K562 (cell line): ENCODE measurements around the gene COMMD2. TPM values are rescaled to one million over a fixed set of nuclear protein-coding genes. Genes with fewer than 3 reads are reported as not detected.

ENCODE experiments used
- ATAC-seq: fragments of 200-7000 bp; cut with Tn5 transposase; 3 replicates; pipeline ENCODE4 v1.9.1; 2020; ENCODE audit warnings: moderate library complexity
- BruUV-seq: library from RNA; stranded (reverse); fragments of 400-500 nt; replicated peaks from 2 replicates; lab custom pipeline; 2021; lab: Mats Ljungman, UMichigan
- CTCF ChIA-PET: fragments of 300-600 bp; formaldehyde crosslinking; extraction: SDS; loops from one replicate; lab custom pipeline; 2021; ENCODE audit warnings: low intra/inter-chr PET ratio; lab: Yijun Ruan, JAX
- POLR2A ChIA-PET: fragments of 300-600, 350-650 bp; sonication (Branson Sonifier 250); formaldehyde crosslinking; extraction: SDS; loops from one replicate; lab custom pipeline; 2021; ENCODE audit warnings: antibody characterized with exemption, inconsistent platforms; lab: Yijun Ruan, JAX
- DNase-seq, 4 experiments: peaks; one replicate each; pipeline versions ENCODE4 v3.0.0 to v3.0.0-alpha.2; 2011 to 2018; ENCODE audit warnings: low spot score in 3 of 4, mixed read lengths in 3 of 4; ENCODE audit errors: extremely low read depth in 1 of 4
- FAIRE-seq: peaks from 2 replicates; lab custom pipeline; 2011; peaks lifted over from hg19 to GRCh38; lab: Jason Lieb, UNC
- H2AFZ ChIP-seq: 2 replicates; pipeline ENCODE4 v1.6.0; 2011; ENCODE audit warnings: low read depth, low read length, control low read depth, inconsistent platforms
- H3K27ac ChIP-seq: fragments of 200-600 bp; 3 replicates; pipeline ENCODE4 v1.8.0; 2011; ENCODE audit warnings: low read depth, mild to moderate bottlenecking, control low read depth, inconsistent platforms, low read length, moderate library complexity, mixed read lengths; ENCODE audit errors: extremely low read depth
- H3K27me3 ChIP-seq, 2 experiments: fragments of 300-600 bp in 1 of 2; 2 replicates in 1 of 2; 3 replicates in 1 of 2; pipeline versions ENCODE4 v1.6.0 to v1.8.0; 2011; ENCODE audit warnings: inconsistent platforms in 2 of 2, low read length in 2 of 2, mild to moderate bottlenecking in 1 of 2, mixed read lengths in 1 of 2, moderate library complexity in 1 of 2; ENCODE audit not compliant: control insufficient read depth in 2 of 2, insufficient read depth in 2 of 2
- H3K36me3 ChIP-seq: fragments of 300-600 bp; 3 replicates; pipeline ENCODE4 v1.8.0; 2011; ENCODE audit warnings: mild to moderate bottlenecking, low read length, inconsistent platforms; ENCODE audit not compliant: control insufficient read depth, insufficient read depth
- H3K4me1 ChIP-seq, 2 experiments: fragments of 200-600 bp in 1 of 2; replicated peaks in 1 of 2; 2 replicates in 1 of 2; 3 replicates in 1 of 2; pipeline versions ENCODE4 v1.5.1 to v1.8.0; 2011; ENCODE audit warnings: inconsistent platforms in 2 of 2, low read length in 2 of 2, mild to moderate bottlenecking in 1 of 2, mixed read lengths in 1 of 2, moderate library complexity in 1 of 2; ENCODE audit not compliant: control insufficient read depth in 2 of 2, insufficient read depth in 2 of 2
- H3K4me2 ChIP-seq: 2 replicates; pipeline ENCODE4 v1.6.1; 2011; ENCODE audit warnings: low read length, control low read depth, inconsistent platforms, mixed read lengths; ENCODE audit not compliant: insufficient read depth
- H3K4me3 ChIP-seq: fragments of 200-600 bp; sonication (generic), shearing (Covaris generic); 2 replicates; pipeline ENCODE4 v1.5.1; 2016; ENCODE audit warnings: control low read depth, inconsistent platforms
- H3K79me2 ChIP-seq: fragments of 200-600 bp; 3 replicates; pipeline ENCODE4 v1.8.0; 2011; ENCODE audit warnings: low read length, inconsistent platforms; ENCODE audit not compliant: control insufficient read depth, insufficient read depth
- H3K9ac ChIP-seq, 2 experiments: 2 replicates each; pipeline versions ENCODE4 v1.6.0 to v1.6.1; 2011; ENCODE audit warnings: low read depth in 2 of 2, low read length in 2 of 2, control low read depth in 1 of 2, inconsistent platforms in 1 of 2, mild to moderate bottlenecking in 1 of 2, mixed read lengths in 1 of 2; ENCODE audit not compliant: insufficient read depth in 1 of 2
- H3K9me1 ChIP-seq: one replicate; pipeline ENCODE4 v1.6.0; 2011; ENCODE audit warnings: inconsistent platforms, mild to moderate bottlenecking, low read length, moderate library complexity; ENCODE audit not compliant: control insufficient read depth, insufficient read depth
- H3K9me3 ChIP-seq: replicated peaks from 2 replicates; pipeline ENCODE4 v1.5.1; 2011; ENCODE audit warnings: low read depth, low read length, inconsistent platforms; ENCODE audit not compliant: control insufficient read depth, insufficient read depth
- H4K20me1 ChIP-seq: replicated peaks from 2 replicates; pipeline ENCODE4 v1.6.1; 2011; ENCODE audit warnings: low read length, inconsistent platforms, mixed read lengths; ENCODE audit not compliant: control insufficient read depth, insufficient read depth
- BRD4 ChIP-seq: fragments of 200-600 bp; sonication (generic); IDR thresholded peaks from 2 replicates; pipeline ENCODE4 v1.6.1; 2017; ENCODE audit warnings: inconsistent platforms
- CBX1 ChIP-seq: sonication (generic); IDR thresholded peaks from 2 replicates; pipeline ENCODE4 v1.6.1; 2016; ENCODE audit warnings: antibody characterized with exemption, low read depth, mild to moderate bottlenecking
- DMBX1 ChIP-seq: fragments of 250-450 bp; sonication (Bioruptor Pico); IDR thresholded peaks from 2 replicates; pipeline ENCODE4 v1.8.0; 2022; ENCODE audit warnings: inconsistent platforms, mild to moderate bottlenecking, moderate library complexity, borderline replicate concordance
- GATAD2B ChIP-seq: fragments of 450-650 bp; IDR thresholded peaks from 2 replicates; pipeline ENCODE4 v1.6.1; 2017; ENCODE audit warnings: mild to moderate bottlenecking, borderline replicate concordance
- LCOR ChIP-seq: sonication (generic); formaldehyde crosslinking; IDR thresholded peaks from 2 replicates; pipeline ENCODE4 v1.8.0; 2022; ENCODE audit warnings: mild to moderate bottlenecking, missing genetic modification reagents
- in situ Hi-C: fragments of 300-500 bp; cut with MboI; formaldehyde crosslinking; loops from 4 replicates; pipeline ENCODE4 v1.15.0; 2018; ENCODE audit warnings: inconsistent platforms, mixed read lengths
- intact Hi-C: fragments of 100-400 bp; cut with micrococcal nuclease; formaldehyde crosslinking; loops from 2 replicates; pipeline ENCODE4 v1.14.2; 2022
- polyA plus RNA-seq, 8 experiments: library from polyadenylated mRNA; depleted of rRNA in 4 of 8; stranded (reverse) in 5 of 8; unstranded in 3 of 8; fragments of >200 nt; fragmentation: Nextera tagmentation in 2 of 8; fragmentation: Illumina TruSeq in 1 of 8; extraction: Ambion mirVana in 2 of 8; extraction: Trizol in 1 of 8; gene quantifications; 2 replicates each; pipeline versions ENCODE4 v1.2.1 to v1.2.3, GENCODE V29; 2011 to 2014; ENCODE audit warnings: inconsistent platforms in 1 of 8, missing spikeins in 1 of 8
- total RNA-seq, 7 experiments: library from RNA; depleted of rRNA in 6 of 7; stranded (reverse); fragments of >200 nt in 6 of 7; fragmentation: Illumina TruSeq in 2 of 7; extraction: Trizol in 2 of 7; gene quantifications; 2 replicates each; pipeline versions ENCODE4 v1.2.1 to v1.2.3, GENCODE V29; 2011 to 2021; ENCODE audit warnings: low replicate concordance in 1 of 7
- TF ChIP-seq, protein P1 (sequence below): sonication (generic); formaldehyde crosslinking; IDR thresholded peaks from 2 replicates; pipeline ENCODE4 v1.8.1; 2023; ENCODE audit warnings: mild to moderate bottlenecking, missing genetic modification reagents
- TF ChIP-seq, protein P2 (sequence below), 3 experiments: fragments of 200-800 bp in 1 of 3; fragments of 250-450 bp in 1 of 3; fragments of 450-650 bp in 1 of 3; sonication (Bioruptor Pico) in 1 of 3; sonication (Bioruptor generic) in 1 of 3; formaldehyde crosslinking in 1 of 3; IDR thresholded peaks; 2 replicates each; pipeline versions ENCODE4 v1.6.1 to v1.8.0; 2016 to 2022; ENCODE audit warnings: mild to moderate bottlenecking in 2 of 3, missing genetic modification characterization in 2 of 3, missing compliant biosample characterization in 1 of 3, moderate library complexity in 1 of 3

Gene COMMD2
- total and polyA plus RNA-seq, 9 of the 15 experiments (the other 6 are each of a cell fraction or from before 2014, with no cell fraction given): 25.8 to 102 (median 41.8) TPM

DNA sequence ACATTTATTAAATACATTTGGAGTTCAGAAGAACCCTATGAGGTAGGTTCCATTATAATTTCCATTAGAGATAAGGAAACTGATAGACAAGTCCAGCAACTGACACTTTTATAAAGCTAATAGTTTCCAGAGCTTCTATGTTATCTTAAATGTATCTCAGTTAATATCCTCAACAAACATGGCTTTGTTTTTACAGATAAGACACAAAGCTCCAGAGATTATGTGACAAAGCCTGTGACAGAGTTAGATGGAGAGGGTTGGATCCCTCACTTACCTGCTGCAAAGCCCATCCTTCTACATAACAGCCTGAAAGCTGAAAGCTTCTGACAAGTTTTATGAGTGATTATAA, 473 bp upstream of the COMMD2 start:
- in situ Hi-C loops (no loop called here), intact Hi-C loops (no loop called here)
- Histone ChIP-seq H3K9me1 (no peaks in the 10 kb centered on the region), H3K36me3 (peaks cover 29% of the 10 kb centered on the region; the same call in 1 of the 3 replicates), H3K4me2 (peak overlapping the region; percentile 91), H3K4me3 (peak overlapping the region; percentile 71), H3K9me3 (no peaks in the 10 kb centered on the region), H2AFZ (peak overlapping the region; percentile 98), H3K4me1 (peaks cover 0 to 4% of the 10 kb centered on the region in 2 experiments; a peak in 2 of 5 replicates), H4K20me1 (no peaks in the 10 kb centered on the region), H3K27ac (0 out of 3 replicates have a peak overlapping the region, but pooled peaks have one; percentile 13), H3K27me3 (no peaks in the 10 kb centered on the region), H3K79me2 (peaks cover 15% of the 10 kb centered on the region), H3K9ac (peak overlapping the region in 1 of 2 experiments; percentile 52; a peak in 1 of 4 replicates)
- FAIRE-seq: no peak
- no peak for ATAC-seq
- POLR2A ChIA-PET: interaction anchor here (0.6 to 1.1 kb wide), 2 partner anchors 15 to 184 kb away, joined by 3 read pairs; no protein-coding TSS in a partner anchor
- no TSS peak for BruUV-seq
- TF ChIP-seq GATAD2B: 0 out of 2 replicates have a peak, but pooled peaks have one; percentile 13
- TF ChIP-seq DMBX1 (CRISPR knock-in tag): 0 out of 2 replicates have a peak, but pooled peaks have one; percentile 6
- 0 out of 2 replicates have a peak, but pooled peaks have one; percentile 12 for TF ChIP-seq LCOR (CRISPR knock-in tag)
- no peak for TF ChIP-seq CBX1
- TF ChIP-seq BRD4: 0 out of 2 replicates have a peak, but pooled peaks have one; percentile 2
- TF ChIP-seq, protein P1, sequence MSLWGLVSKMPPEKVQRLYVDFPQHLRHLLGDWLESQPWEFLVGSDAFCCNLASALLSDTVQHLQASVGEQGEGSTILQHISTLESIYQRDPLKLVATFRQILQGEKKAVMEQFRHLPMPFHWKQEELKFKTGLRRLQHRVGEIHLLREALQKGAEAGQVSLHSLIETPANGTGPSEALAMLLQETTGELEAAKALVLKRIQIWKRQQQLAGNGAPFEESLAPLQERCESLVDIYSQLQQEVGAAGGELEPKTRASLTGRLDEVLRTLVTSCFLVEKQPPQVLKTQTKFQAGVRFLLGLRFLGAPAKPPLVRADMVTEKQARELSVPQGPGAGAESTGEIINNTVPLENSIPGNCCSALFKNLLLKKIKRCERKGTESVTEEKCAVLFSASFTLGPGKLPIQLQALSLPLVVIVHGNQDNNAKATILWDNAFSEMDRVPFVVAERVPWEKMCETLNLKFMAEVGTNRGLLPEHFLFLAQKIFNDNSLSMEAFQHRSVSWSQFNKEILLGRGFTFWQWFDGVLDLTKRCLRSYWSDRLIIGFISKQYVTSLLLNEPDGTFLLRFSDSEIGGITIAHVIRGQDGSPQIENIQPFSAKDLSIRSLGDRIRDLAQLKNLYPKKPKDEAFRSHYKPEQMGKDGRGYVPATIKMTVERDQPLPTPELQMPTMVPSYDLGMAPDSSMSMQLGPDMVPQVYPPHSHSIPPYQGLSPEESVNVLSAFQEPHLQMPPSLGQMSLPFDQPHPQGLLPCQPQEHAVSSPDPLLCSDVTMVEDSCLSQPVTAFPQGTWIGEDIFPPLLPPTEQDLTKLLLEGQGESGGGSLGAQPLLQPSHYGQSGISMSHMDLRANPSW: no peak
- TF ChIP-seq, protein P2, sequence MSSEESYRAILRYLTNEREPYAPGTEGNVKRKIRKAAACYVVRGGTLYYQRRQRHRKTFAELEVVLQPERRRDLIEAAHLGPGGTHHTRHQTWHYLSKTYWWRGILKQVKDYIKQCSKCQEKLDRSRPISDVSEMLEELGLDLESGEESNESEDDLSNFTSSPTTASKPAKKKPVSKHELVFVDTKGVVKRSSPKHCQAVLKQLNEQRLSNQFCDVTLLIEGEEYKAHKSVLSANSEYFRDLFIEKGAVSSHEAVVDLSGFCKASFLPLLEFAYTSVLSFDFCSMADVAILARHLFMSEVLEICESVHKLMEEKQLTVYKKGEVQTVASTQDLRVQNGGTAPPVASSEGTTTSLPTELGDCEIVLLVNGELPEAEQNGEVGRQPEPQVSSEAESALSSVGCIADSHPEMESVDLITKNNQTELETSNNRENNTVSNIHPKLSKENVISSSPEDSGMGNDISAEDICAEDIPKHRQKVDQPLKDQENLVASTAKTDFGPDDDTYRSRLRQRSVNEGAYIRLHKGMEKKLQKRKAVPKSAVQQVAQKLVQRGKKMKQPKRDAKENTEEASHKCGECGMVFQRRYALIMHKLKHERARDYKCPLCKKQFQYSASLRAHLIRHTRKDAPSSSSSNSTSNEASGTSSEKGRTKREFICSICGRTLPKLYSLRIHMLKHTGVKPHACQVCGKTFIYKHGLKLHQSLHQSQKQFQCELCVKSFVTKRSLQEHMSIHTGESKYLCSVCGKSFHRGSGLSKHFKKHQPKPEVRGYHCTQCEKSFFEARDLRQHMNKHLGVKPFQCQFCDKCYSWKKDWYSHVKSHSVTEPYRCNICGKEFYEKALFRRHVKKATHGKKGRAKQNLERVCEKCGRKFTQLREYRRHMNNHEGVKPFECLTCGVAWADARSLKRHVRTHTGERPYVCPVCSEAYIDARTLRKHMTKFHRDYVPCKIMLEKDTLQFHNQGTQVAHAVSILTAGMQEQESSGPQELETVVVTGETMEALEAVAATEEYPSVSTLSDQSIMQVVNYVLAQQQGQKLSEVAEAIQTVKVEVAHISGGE (CRISPR knock-in tag; IDR thresholded peaks at IDR 0.05): peak in 1 of 3 experiments; percentile 96; a peak in 2 of 6 replicates
- CTCF ChIA-PET: no interaction called here
- no peak for DNase-seq
